Measurements from ENCODE around the gene GABRG3.

DNA sequence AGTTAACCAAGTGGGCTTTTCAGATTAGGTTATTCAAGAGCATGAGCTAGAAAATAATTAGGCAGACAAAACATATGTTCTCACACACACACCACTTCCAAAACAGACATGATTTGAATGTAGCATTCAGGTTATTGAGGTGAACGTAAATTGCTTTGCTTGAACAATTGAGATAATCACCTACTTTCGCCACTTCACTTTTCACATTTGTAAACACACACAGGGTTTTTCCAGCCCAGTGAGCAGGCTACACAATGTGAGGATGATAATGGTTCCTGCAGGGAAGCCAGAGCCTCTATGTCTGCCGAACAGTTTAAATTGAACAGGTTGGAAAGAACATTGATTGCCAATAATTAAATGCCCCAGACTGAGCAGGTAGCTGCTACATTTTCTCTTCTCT lies 567.3 kb downstream of the GABRG3 start:
- TF ChIP-seq CTCF (IDR thresholded peaks at IDR 0.05; ENCODE audit: extremely low read depth in 1 of 2, insufficient read depth in 1 of 2, low read depth in 1 of 2, low read length in 2 of 2) (no peak), EZH2 (IDR thresholded peaks at IDR 0.05; ENCODE audit: borderline replicate concordance, low read depth, low read length, severe bottlenecking) (no peak), JUN (IDR thresholded peaks at IDR 0.05; ENCODE audit: borderline replicate concordance, insufficient read depth, insufficient read length, low read depth) (no peak), POLR2A (IDR thresholded peaks at IDR 0.05; ENCODE audit: low read depth, low read length) (no peak), POLR2AphosphoS5 (IDR thresholded peaks at IDR 0.05; ENCODE audit: insufficient read depth, low read depth, low read length) (no peak), MAX (IDR thresholded peaks at IDR 0.05; ENCODE audit: insufficient read depth, insufficient read length) (no peak), FOS (IDR thresholded peaks at IDR 0.05; ENCODE audit: borderline replicate concordance, insufficient read depth, low read length) (no peak)

Data from endothelial cell of umbilical vein (primary cell).